Keratinocyte (primary cell): ENCODE data around the gene NXPE4. TPM values are rescaled to one million over a fixed set of nuclear protein-coding genes. Genes with fewer than 3 reads are reported as not detected.

Experiments used
- DNase-seq: peaks from one replicate; pipeline ENCODE4 v3.0.0-alpha.2; 2011; ENCODE audit warnings: low read depth, missing footprints, low spot score
- FAIRE-seq: peaks from 2 replicates; lab custom pipeline; 2011; peaks lifted over from hg19 to GRCh38; lab: Jason Lieb, UNC
- H2AFZ ChIP-seq: 2 replicates; pipeline ENCODE4 v1.6.0; 2012; ENCODE audit warnings: low read length, control low read depth, inconsistent platforms; ENCODE audit not compliant: control insufficient read depth
- H3K27ac ChIP-seq: 2 replicates; pipeline ENCODE4 v1.5.1; 2011; ENCODE audit warnings: low read length; ENCODE audit not compliant: control insufficient read depth, insufficient read depth
- H3K27me3 ChIP-seq: 3 replicates; pipeline ENCODE4 v1.6.0; 2011; ENCODE audit warnings: low read length; ENCODE audit not compliant: control insufficient read depth, insufficient read depth; ENCODE audit errors: extremely low read depth
- H3K36me3 ChIP-seq, 2 experiments: 2 replicates in 1 of 2; 3 replicates in 1 of 2; pipeline ENCODE4 v1.5.1; 2011; ENCODE audit warnings: low read length in 2 of 2, mild to moderate bottlenecking in 1 of 2; ENCODE audit not compliant: control insufficient read depth in 2 of 2, insufficient read depth in 2 of 2; ENCODE audit errors: extremely low read depth in 1 of 2
- H3K4me1 ChIP-seq: 3 replicates; pipeline ENCODE4 v1.5.1; 2011; ENCODE audit warnings: low read length; ENCODE audit not compliant: control insufficient read depth, insufficient read depth; ENCODE audit errors: extremely low read depth
- H3K4me2 ChIP-seq: 3 replicates; pipeline ENCODE4 v1.6.0; 2011; ENCODE audit warnings: low read depth, low read length; ENCODE audit not compliant: control insufficient read depth, insufficient read depth; ENCODE audit errors: extremely low read depth
- H3K4me3 ChIP-seq, 3 experiments: fragments of 200-600 bp in 1 of 3; sonication (generic) in 1 of 3; 2 replicates in 2 of 3; 3 replicates in 1 of 3; pipeline ENCODE4 v1.5.1; 2011 to 2016; ENCODE audit warnings: low read length in 3 of 3, mild to moderate bottlenecking in 3 of 3, control low read depth in 2 of 3, inconsistent platforms in 1 of 3, low read depth in 1 of 3, mixed read lengths in 1 of 3, mixed run types in 1 of 3, moderate library complexity in 1 of 3; ENCODE audit not compliant: control insufficient read depth in 2 of 3, insufficient read depth in 2 of 3; ENCODE audit errors: extremely low read depth in 1 of 3
- H3K79me2 ChIP-seq: 2 replicates; pipeline ENCODE4 v1.6.0; 2012; ENCODE audit warnings: low read length; ENCODE audit not compliant: control insufficient read depth, insufficient read depth
- H3K9ac ChIP-seq: 3 replicates; pipeline ENCODE4 v1.6.0; 2011; ENCODE audit warnings: low read length; ENCODE audit not compliant: control insufficient read depth, insufficient read depth; ENCODE audit errors: extremely low read depth
- H3K9me1 ChIP-seq: 3 replicates; pipeline ENCODE4 v1.6.0; 2011; ENCODE audit warnings: low read length; ENCODE audit not compliant: control insufficient read depth, insufficient read depth; ENCODE audit errors: extremely low read depth
- H3K9me3 ChIP-seq: 2 replicates; pipeline ENCODE4 v1.5.1; 2012; ENCODE audit warnings: low read depth, low read length; ENCODE audit not compliant: control insufficient read depth
- H4K20me1 ChIP-seq: 3 replicates; pipeline ENCODE4 v1.6.0; 2011; ENCODE audit warnings: low read length; ENCODE audit not compliant: control insufficient read depth, insufficient read depth; ENCODE audit errors: extremely low read depth
- EZH2 ChIP-seq: IDR thresholded peaks from one replicate; pipeline ENCODE4 v1.6.1; 2012; ENCODE audit warnings: inconsistent platforms, mild to moderate bottlenecking, low read length, moderate library complexity
- dilution Hi-C: fragments of 300-500 bp; cut with MboI; formaldehyde crosslinking; loops from one replicate; pipeline ENCODE4 v1.7.0; 2020; ENCODE audit warnings: low sequenced_read_pairs; ENCODE audit not compliant: extremely low pct_ligation_motif_present
- polyA plus RNA-seq, 5 experiments: library from polyadenylated mRNA; depleted of rRNA in 3 of 5; stranded (reverse) in 3 of 5; stranded (forward) in 1 of 5; unstranded in 1 of 5; fragments of >200 nt; gene quantifications; 1 replicate in 1 of 5; 2 replicates in 3 of 5; 3 replicates in 1 of 5; pipeline versions ENCODE4 v1.2.1 to v1.2.3, GENCODE V29; 2011 to 2012; ENCODE audit warnings: missing spikeins in 2 of 5, low read depth in 1 of 5, low replicate concordance in 1 of 5
- TF ChIP-seq, protein P1 (sequence below), 3 experiments: IDR thresholded peaks in 1 of 3; conservative IDR thresholded peaks in 1 of 3; optimal IDR thresholded peaks in 1 of 3; 2 replicates in 2 of 3; 3 replicates in 1 of 3; pipeline versions ENCODE3 to v1.5.1; 2011; ENCODE audit warnings: low read length in 3 of 3, mild to moderate bottlenecking in 3 of 3, moderate library complexity in 2 of 3, control low read depth in 1 of 3, inconsistent platforms in 1 of 3; ENCODE audit not compliant: insufficient read depth in 2 of 3; ENCODE audit errors: extremely low read depth in 1 of 3

Gene NXPE4
- polyA plus RNA-seq, 1 donor (not counting 4 experiments of a cell fraction or from before 2014, with no cell fraction given), result not detected

DNA sequence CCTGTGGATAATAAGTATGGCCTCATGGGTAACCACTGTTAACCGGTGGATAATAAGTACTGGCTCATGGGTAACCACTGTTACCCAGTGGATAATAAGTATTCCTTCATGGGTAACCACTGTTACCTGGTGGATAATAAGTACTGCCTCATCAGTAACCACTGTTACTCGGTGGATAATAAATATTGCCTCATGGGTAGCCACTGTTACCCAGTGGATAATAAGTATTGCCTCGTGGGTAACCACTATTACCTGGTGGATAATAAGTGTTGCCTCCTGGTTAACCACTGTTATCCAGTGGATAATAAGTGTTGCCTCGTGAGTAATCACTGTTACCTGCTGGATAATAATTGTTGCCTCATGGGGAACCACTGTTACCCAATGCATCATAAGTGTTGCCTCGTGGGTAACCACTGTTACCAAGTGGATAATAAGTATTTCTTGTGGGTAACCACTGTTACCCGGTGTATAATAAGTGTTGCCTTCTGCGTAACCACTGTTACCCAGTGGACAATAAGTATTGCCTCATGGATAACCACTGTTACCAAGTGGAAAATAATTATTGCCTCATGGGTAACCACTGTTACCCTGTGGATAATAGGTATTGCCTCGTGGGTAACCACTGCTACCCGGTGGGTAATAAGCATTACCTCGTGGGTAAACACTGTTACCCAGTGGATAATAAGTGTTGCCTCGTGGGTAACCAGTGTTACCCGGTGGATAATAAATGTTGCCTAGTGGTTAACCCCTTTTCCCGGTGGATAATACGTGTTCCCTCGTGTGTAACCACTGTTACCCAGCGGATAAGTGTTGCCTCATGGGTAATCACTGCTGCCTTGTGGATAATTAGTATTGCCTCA lies 26.6 kb upstream of the NXPE4 start:
- dilution Hi-C loops, result no loop called here
- Histone ChIP-seq H2AFZ (no peak overlapping the region), H3K9me1 (no peaks in the 10 kb centered on the region), H3K79me2 (no peaks in the 10 kb centered on the region), H3K9me3 (peaks cover 1% of the 10 kb centered on the region), H3K9ac (no peak overlapping the region), H3K36me3 (no peaks in the 10 kb centered on the region), H3K4me2 (no peak overlapping the region), H3K4me1 (no peaks in the 10 kb centered on the region), H3K27me3 (no peaks in the 10 kb centered on the region), H3K27ac (no peak overlapping the region), H3K4me3 (no peak overlapping the region), H4K20me1 (no peaks in the 10 kb centered on the region)
- FAIRE-seq (no peak), DNase-seq (no peak)
- no peak for TF ChIP-seq EZH2
- TF ChIP-seq, protein P1, sequence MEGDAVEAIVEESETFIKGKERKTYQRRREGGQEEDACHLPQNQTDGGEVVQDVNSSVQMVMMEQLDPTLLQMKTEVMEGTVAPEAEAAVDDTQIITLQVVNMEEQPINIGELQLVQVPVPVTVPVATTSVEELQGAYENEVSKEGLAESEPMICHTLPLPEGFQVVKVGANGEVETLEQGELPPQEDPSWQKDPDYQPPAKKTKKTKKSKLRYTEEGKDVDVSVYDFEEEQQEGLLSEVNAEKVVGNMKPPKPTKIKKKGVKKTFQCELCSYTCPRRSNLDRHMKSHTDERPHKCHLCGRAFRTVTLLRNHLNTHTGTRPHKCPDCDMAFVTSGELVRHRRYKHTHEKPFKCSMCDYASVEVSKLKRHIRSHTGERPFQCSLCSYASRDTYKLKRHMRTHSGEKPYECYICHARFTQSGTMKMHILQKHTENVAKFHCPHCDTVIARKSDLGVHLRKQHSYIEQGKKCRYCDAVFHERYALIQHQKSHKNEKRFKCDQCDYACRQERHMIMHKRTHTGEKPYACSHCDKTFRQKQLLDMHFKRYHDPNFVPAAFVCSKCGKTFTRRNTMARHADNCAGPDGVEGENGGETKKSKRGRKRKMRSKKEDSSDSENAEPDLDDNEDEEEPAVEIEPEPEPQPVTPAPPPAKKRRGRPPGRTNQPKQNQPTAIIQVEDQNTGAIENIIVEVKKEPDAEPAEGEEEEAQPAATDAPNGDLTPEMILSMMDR (optimal IDR thresholded peaks at IDR 0.05 in 1 of 3, IDR thresholded peaks at IDR 0.05 in 1 of 3, conservative IDR thresholded peaks at IDR 0.05 in 1 of 3; ENCODE audit: extremely low read depth in 1 of 3, insufficient read depth in 2 of 3, low read length in 3 of 3), result no peak

DNA sequence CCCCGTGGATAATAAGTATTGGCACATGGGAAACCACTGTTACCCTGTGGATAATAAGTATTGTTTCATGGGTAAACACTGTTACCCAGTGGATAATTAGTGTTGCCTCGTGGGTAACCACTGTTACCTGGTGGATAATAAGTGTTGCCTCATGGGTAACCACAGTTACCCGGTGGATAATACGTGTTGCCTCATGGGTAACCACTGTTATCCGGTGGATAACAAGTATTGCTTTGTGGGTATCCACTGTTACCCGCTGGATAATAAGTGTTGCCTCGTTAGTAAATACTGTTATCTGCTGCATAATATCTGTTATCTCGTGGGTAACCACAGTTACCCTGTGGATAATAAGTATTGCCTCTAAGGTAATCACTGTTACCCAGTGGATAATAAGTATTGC lies 25.5 kb upstream of the NXPE4 start:
- no peak for TF ChIP-seq EZH2
- TF ChIP-seq, protein P1 (optimal IDR thresholded peaks at IDR 0.05 in 1 of 3, IDR thresholded peaks at IDR 0.05 in 1 of 3, conservative IDR thresholded peaks at IDR 0.05 in 1 of 3; ENCODE audit: extremely low read depth in 1 of 3, insufficient read depth in 2 of 3, low read length in 3 of 3), result no peak
- H3K4me1 ChIP-seq, result no peaks in the 10 kb centered on the region
- no peaks in the 10 kb centered on the region for H3K36me3 ChIP-seq
- no peaks in the 10 kb centered on the region for H3K27me3 ChIP-seq
- H3K79me2 ChIP-seq, result no peaks in the 10 kb centered on the region
- H3K4me2 ChIP-seq, result no peak overlapping the region
- dilution Hi-C loops, result no loop called here
- FAIRE-seq (no peak), DNase-seq (no peak)
- H3K4me3 ChIP-seq, result no peak overlapping the region
- H2AFZ ChIP-seq, result no peak overlapping the region
- no peak overlapping the region for H3K9ac ChIP-seq
- no peaks in the 10 kb centered on the region for H3K9me1 ChIP-seq
- peaks cover 1% of the 10 kb centered on the region for H3K9me3 ChIP-seq
- H3K27ac ChIP-seq, result no peak overlapping the region
- no peaks in the 10 kb centered on the region for H4K20me1 ChIP-seq
